DMS53 (cell line): ENCODE data around the gene SLC30A1.
"Not testable (repeated sequence)": the region's sequence is repeated elsewhere in the genome, so short reads cannot be mapped to it uniquely, and the experiment has no call there.

Experiments used
- DNase-seq: peaks from one replicate; lab custom pipeline; 2025; lab: John Stamatoyannopoulos, UW

Gene SLC30A1

DNA sequence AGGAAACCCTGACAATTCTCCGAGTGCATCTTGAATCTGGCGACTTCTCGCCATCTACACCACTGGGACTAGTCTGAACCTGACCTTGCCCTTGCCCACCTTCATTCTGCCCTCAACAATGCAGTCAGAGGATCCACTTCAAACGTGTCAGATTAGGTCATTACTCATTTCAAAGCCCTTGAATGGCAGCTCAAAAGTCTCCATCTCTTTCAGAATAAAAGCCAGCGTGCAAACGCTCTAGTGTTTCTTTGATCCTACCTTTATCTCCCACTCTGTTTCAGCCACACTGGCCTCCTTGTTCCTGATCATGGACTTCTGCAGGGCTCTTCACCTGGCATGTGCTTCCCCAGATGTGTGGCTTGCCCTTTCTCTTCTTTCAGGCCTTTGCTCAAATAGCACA, 31.3 kb downstream of the SLC30A1 start:
- DNase-seq = peak; percentile 16

DNA sequence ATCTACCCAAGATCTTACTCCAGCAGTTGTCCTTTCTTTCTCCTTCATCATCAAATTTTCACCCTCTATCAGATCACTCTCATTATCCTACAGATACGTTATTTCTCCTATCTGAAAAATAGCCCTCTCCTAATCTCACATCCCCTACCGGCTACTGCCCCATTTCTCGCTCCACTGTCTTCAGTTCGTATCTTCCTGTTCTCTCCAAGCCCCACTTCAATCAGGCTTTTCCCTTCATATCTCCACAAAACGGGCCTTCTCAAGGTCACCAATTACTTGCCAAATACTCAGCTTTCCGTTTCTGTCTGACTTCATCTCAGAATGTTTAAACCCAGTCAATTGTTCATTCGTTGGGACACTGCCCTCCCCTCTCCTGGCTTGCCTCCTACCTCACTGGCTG, 32.4 kb downstream of the SLC30A1 start:
- DNase-seq = no peak

DNA sequence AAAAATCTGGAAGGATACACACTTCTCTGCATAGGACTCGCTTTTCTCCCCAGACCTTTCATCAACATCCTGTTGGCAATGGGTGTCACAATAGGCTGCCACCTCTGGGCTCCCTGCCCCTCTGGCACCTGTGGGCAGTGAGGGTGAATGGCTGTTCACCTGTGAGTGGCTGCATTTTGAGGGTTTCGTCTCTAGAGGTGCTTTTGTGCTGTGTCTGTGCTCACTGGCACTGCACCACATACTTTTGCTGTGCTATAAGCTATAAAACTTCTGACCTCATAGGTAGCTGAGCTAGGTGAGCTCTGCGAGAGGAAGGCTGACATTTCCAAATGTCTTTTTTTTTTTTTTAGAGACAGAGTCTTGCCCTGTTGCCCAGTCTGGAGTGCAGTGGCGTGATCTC, 35.9 kb downstream of the SLC30A1 start:
- peak; percentile 13 for DNase-seq

DNA sequence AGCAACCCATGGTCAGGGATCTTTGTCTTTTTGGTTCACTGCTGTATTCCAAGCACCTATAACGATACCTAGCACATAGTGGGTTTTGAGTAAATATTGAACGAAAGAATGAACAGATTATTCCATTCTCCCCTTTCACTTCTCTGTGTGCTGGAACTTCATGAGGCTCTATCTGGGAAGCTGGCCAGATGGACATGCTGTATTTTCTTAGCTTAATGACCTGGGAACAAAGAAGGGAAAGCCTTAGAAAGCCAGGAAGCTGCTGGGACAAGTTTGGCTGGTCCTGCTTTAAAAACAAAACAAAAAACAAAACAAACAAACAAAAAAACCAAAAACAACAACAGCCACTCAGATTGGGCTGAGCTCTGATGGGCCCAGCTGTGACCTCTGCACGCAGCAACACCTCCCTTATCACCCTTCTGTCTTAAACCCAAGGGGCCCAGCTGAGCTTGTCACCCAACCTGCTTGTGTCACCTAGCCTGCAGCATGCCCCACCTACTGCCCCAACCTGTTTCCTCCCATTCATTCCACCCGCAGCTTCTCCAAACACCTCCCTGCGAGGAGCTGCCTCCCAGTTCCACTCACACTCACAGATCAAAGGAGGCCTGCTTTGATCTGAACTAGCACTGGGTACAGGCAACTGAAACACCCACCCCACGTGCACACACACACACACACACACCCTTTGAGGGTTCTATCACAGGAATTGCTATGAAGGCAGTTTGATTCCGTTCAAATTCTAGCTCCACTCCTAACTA, 37.1 kb downstream of the SLC30A1 start:
- peak; percentile 77 for DNase-seq

DNA sequence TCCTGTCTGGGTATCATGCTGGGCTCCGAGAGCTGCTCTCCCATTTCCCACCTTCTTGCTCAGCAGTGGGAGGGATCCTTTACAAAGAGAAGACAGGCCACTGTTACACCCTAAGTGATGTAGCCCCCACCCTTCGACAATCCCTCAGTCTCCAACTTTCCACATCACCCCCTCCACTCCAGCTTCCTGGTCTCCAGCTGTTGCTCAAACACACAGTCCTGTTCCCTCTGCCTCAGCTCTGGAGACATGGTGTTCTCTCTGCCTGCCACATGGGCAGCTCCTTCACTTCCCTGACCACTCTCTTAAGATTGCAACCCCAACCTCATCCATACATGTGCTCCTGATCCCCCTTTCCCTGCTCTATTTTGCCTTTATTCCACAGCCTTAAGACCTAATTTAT, 37.7 kb downstream of the SLC30A1 start:
- DNase-seq = no peak

DNA sequence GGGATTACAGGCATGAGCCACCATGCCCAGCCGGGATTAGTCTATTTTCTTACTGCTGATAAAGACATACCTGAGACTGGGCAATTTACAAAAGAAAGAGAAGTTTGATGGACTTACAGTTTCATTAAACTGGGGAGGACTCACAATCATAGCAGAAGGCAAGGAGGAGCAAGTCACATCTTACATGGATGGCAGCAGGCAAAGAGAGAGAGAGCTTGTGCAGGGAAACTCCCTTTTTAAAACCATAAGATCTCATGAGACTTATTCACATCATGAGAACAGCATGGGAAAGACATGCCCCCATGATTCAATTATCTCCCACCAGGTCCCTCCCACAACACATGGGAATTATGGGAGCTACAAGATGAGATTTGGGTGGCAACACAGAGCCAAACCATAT, 38.1 kb downstream of the SLC30A1 start:
- not testable (repeated sequence) for DNase-seq

DNA sequence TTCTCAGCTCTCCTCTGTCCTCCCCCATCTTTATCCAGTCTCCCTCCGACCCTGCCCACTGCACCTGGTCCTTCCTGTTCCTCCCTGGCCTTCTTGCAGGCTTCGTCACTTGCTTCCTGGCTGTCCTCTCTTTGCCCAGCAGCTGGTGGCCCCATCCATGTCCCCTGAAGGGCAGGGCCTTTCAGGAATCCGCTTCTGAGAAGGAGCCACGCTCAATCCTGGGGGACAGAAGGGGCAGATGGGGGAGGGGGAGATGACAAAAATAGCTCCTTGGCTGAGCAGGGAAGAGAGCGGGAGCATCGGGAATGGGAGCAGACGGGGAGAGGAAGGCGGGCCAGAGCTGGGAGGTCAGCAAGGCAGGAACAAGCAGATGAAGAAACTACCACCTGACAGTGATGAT, 40.7 kb downstream of the SLC30A1 start:
- no peak for DNase-seq

DNA sequence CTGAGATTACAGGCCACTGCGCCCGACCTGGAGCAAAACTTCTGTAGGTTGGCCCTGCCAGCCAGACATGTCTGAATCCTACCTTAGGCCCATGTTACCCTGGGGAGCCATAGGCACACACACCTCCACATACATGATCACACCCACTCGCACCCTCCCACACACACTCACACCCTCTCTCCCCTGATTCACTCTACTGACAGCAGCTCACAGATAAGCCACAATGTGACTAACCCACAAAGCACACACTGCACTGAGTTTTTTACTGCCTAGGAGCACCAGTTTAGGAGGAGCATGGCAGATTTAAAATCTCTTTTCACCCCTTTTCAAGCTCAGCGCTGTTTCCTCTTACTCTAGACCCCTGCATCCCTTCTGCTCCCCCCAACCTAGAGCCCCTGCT, 41.7 kb downstream of the SLC30A1 start:
- DNase-seq = no peak

DNA sequence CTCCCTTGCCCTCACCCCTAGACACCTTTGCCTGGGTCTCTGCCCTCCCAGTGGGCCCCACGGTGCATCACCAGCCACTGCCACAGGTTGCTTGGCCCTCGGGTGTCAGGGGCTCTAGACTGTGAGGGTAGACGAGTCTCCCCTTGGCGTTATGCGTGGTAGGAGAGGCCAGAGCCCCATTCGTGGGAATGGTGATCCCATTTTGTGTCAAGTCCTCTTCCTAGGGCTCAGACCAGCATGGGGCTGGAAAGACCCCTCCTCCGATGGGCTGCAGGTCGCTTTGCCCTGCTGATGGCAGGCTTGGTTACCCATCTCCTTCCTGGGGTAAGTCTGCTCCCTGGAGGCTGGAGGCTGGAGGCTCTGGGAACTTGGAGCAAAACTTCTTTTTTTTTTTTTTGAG, 42.4 kb downstream of the SLC30A1 start:
- DNase-seq = no peak

DNA sequence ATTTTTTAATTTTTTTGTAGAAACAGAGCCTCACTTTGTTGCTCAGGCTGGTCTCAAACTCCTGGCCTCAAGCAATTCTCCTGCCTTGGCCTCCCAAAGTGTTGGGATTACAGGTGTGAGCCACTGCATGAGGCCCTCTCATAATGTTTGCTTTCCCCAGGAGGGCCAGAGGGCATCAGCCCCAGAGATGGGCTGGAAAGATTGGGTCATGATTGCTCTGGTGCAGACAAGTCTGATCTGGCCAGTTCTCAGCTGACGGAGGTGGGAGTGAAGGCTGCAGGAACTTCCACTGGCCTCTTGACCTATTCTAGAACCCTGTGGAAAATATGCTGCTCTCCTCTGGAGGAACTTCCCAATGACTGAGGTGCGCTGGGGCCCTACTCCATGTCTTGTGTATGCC, 43.6 kb downstream of the SLC30A1 start:
- DNase-seq = no peak

DNA sequence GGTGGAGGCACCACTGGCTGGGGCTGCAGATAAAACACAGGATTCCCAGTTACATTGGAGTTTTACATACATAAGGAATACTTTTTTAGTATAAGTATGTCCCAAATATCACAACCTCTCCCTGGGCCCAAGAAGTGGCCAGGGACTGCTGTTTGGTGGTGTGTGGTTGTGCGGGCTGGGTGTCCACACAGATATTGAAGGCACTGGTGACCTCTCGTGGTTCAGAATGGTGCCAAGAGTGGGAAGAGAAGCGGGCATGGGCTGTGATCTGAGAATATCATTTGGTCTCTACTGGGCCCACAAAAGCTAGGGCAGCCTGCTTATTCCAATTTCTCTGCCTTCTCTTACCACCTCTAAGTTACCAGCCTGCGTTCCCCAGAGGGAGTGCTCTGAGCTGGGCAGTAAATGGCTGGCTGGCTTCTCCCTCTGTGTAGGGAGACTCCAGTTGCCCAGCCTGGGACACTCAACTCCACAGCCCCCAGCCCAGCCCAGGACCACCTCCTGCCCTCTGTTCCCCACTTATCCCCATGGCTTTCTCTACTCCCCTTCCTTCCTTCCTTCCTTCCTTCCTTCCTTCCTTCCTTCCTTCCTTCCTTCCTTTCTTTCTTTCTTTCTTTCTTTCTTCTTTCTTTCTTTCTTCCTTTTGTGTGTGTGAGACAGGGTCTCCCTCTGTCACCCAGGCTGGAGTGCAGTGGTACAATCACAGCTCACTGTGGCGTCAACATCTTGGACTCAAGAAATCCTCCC, 44.2 kb downstream of the SLC30A1 start:
- DNase-seq = no peak

DNA sequence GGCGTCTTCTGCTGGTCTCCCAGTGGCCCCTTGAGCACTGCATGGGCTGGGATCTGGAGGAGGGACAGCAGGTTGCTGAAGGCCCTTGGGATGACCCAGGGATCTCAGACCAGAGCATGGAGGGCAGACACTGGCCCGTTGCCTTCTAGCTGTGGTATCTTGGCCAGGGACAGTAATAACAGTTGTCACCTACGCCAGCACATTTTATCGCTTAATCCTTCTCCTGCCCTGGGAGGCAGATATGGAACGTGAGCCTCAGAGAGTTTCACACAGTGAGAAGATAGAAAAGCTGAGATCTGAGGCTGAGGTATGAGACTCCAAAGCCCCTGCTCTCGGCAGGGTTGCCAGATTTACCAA, 46.9 kb downstream of the SLC30A1 start:
- DNase-seq = no peak

DNA sequence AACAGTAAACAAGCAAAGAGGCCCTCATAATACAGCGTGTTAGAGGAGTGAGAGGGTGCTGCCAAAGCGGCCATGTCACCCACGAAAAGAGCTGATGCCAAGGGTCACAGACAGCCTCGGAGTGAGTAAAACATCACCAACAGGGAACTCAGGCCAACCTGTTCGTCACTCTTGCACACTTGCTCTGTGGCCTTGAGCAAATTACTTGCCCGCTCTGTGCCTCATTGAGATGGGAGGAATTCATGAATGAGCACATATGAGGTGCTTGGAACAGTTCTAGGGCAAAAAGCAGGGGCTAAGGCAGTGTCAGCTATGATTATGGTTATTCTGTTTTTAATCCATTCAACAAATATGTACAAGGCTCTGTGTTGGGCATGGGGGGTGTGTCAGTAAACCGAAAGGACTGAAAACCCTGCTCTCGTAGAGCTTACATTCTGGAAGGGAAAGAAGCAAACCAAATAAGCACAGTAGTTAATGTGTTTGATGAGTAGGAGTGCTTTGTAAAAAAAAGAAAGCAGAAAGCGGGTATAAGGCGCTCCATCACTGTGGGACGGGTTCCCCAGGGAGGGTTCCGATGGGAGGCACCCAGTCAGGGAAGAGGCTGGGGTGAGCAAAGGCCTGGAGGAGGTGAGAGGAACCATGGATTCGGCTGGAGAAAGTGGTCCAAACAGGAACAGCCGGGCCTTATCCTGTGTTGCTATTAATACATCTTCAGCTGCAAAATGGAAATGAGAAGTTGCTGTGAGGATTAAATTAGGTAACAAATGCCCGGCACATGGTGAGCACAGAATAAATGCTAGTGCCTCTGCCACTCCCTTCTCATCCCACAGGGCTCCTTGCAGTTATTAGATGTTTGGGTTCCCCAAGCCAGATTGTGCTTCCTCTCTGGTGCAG, 47.5 kb downstream of the SLC30A1 start:
- DNase-seq = no peak

- DNase-seq = no peak
Measured at GRCh38 chr1:211530102-211530501, 48.9 kb downstream of the SLC30A1 start.

- DNase-seq = no peak
Measured at GRCh38 chr1:211529453-211529852, 49.5 kb downstream of the SLC30A1 start.

- no peak for DNase-seq
Measured at GRCh38 chr1:211529011-211529410, 50.0 kb downstream of the SLC30A1 start.

DNA sequence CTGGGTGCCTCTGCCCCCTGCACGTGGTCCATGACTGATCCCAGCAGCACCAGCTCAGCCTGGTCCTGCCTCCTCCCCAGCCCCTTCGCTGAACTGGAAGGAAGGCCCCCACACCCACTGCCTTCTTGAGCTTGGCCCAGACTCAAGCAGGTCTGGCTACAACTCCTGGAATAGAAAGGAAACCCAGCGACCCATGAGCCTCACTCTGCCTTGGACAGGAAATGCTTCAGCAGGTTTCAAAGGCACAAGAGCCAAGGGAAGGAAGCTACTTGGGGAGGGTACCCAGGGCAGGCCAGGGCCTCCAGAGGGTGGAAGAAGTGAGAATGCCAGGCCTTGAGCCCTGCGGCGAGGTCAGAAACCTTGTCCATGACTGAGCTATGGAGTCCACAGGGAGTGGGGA, 51.1 kb downstream of the SLC30A1 start:
- DNase-seq = no peak

DNA sequence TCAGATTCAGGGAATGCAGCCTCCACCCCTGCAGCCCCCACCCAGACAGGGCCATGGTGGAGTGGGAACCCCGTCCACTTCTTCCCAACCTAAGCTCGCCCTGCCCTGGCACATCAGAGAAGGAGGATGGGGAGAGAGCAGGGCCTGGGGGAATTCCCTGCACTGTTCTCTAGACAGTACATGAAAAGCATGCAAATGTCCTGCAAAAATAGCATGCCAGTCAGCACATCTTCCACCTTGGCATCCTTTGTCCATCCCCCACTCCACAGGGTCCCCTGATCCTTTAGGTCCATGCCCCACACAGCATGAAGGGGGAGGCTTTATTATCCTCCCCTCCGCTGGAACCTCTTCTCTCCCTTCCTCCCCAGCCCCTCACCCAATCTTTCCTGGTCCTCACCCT, 52.0 kb downstream of the SLC30A1 start:
- DNase-seq = no peak

GRCh38 chr1:211526101-211526500, 52.9 kb downstream of the SLC30A1 start:
- DNase-seq = no peak

DNA sequence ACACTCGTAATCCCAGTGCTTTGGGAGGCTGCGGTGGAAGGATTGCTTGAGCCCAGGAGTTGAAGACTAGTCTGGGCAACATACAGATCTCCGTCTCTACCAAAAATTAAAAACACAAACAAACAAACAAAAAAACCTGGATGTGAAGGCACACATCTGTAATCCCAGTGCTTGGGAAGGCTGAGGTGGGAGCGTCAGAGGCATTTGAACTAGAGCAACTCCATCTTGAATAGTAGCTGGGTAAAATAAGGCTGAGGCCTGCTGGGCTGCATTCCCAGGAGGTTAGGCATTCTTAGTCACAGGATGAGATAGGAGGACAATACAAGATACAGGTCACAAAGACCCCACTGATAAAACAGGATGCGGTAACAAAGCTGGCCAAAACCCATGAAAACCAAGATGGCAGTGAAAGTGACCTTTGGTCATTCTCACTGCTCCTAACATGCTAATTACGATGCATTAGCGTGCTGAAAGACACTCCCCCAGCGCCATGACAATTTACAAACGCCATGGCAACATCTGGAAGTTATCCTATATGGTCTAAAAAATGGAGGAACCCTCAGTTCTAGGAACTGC, 53.8 kb downstream of the SLC30A1 start:
- DNase-seq = no peak

GRCh38 chr1:211524521-211524920, 54.4 kb downstream of the SLC30A1 start:
- no peak for DNase-seq

DNA sequence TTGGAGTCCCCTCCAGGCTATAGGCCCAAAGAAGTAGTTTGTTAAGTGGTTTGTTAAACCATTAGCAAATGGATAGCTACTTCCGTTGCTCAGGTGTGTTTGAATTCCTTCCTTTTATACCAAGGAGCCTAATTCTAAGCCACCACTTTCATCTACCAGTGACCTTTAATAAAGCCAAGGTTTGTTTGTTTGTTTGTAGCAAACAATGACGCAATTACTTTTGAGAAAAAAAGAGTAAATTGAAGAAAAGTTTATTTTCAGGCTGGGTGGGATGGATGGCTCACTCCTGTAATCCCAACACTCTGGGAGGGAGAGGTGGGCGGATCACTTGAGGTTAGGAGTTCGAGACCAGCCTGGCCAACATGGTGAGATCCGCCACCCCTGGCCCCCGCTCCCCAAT, 56.2 kb downstream of the SLC30A1 start:
- DNase-seq = peak; percentile 53
